Measurements from ENCODE around the gene U2AF1L4. TPM values are rescaled to one million over a fixed set of nuclear protein-coding genes. Genes with fewer than 3 reads are reported as not detected.

The U2AF1L4 gene
- total and polyA plus RNA-seq, 10 of the 15 experiments (the other 5 are each of a cell fraction or from before 2014, with no cell fraction given) = 7.9 to 21.6 (median 15.1) TPM

DNA sequence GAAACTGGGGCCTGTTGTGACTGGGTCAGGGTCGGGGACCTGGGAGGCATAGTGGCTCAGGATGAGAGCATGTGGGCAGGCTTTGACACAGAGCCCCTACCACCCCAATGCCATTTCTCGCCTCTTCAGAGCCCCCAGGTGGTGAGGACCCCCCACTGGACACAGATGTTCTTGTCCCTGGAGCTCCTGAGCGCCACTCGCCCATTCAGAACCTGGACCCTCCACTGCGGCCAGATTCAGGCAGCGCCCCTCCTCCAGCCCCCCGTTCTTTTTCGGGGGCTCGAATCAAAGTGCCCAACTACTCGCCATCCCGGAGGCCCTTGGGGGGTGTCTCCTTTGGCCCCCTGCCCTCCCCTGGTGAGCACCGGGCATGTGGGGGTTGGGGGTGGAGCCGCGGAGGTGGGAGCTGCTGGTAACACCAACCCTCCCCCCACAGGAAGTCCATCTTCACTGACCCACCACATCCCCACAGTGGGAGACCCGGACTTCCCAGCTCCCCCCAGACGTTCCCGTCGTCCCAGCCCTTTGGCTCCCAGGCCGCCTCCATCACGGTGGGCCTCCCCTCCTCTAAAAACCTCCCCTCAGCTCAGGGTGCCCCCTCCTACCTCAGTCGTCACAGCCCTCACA lies 13.3 kb downstream of the U2AF1L4 start:
- Histone ChIP-seq H3K27ac (ENCODE audit: control insufficient read depth, insufficient read depth) (no peak overlapping the region), H2AFZ (ENCODE audit: control insufficient read depth, low read depth, low read length) (no peak overlapping the region), H3K9me3 (replicated peaks; ENCODE audit: control insufficient read depth, insufficient read depth, low read length) (no peaks in the 10 kb centered on the region), H3K79me2 (ENCODE audit: control insufficient read depth, insufficient read depth, low read length) (no peaks in the 10 kb centered on the region), H3K4me3 (no peak overlapping the region), H3K9ac (ENCODE audit: control insufficient read depth, insufficient read depth, low read length) (no peak overlapping the region), H3K4me1 (ENCODE audit: control insufficient read depth, insufficient read depth, low read length) (no peaks in the 10 kb centered on the region), H3K27me3 (replicated peaks in 1 of 2; ENCODE audit: control insufficient read depth in 2 of 2, insufficient read depth in 2 of 2, low read length in 1 of 2) (no peaks in the 10 kb centered on the region), H3K4me2 (ENCODE audit: control insufficient read depth, insufficient read depth) (no peak overlapping the region), H3K36me3 (ENCODE audit: control insufficient read depth in 2 of 2, insufficient read depth in 2 of 2, low read length in 1 of 2) (peaks cover 18 to 43% of the 10 kb centered on the region in 2 experiments), H4K20me1 (ENCODE audit: control insufficient read depth, insufficient read depth) (no peaks in the 10 kb centered on the region)
- 90% methylated on average over 20 of the region's 21 CpGs for WGBS (ENCODE audit: insufficient coverage, insufficient replicate concordance, low lambda C conversion rate, missing lambda C conversion rate)
- ATAC-seq = no peak
- ChIA-PET SMC1A (ENCODE audit: uncharacterized antibody, unreplicated experiment) (no interaction called here), POLR2A (no interaction called here), RAD21 (ENCODE audit: unreplicated experiment) (no interaction called here), CTCF (interaction anchor here (0.6 kb wide), 1 partner anchor 161 kb away, joined by 5 read pairs; no protein-coding TSS in a partner anchor)
- intact Hi-C loops (cut with micrococcal nuclease; ENCODE audit: unreplicated experiment) = no loop called here
- BruUV-seq (replicated peaks) = no TSS peak
- no peak for FAIRE-seq
- in situ Hi-C loops (cut with MboI) = no loop called here
- TF ChIP-seq TCF7 (IDR thresholded peaks at IDR 0.05; ENCODE audit: borderline replicate concordance) = no peak
- TF ChIP-seq SMAD5 (IDR thresholded peaks at IDR 0.05; ENCODE audit: low read depth) = no peak
- no peak for TF ChIP-seq RAD51 (IDR thresholded peaks at IDR 0.05)
- no peak for TF ChIP-seq ZNF274 (IDR thresholded peaks at IDR 0.05; ENCODE audit: insufficient read depth, insufficient read length)
- TF ChIP-seq WRNIP1 (IDR thresholded peaks at IDR 0.05; ENCODE audit: borderline replicate concordance, low read depth, low read length) = no peak
- no peak for TF ChIP-seq PAX5 (IDR thresholded peaks at IDR 0.05; ENCODE audit: borderline replicate concordance, low read depth, low read length)
- no peak for TF ChIP-seq SRF (IDR thresholded peaks at IDR 0.05; ENCODE audit: low read depth in 2 of 2, low read length in 2 of 2)
- no peak for TF ChIP-seq NBN (IDR thresholded peaks at IDR 0.05)
- DNase-seq (ENCODE audit: low read depth, low spot score) = no peak

GRCh38 chr19:35731353-35731752 lies 13.9 kb downstream of the U2AF1L4 start:
- no peaks in the 10 kb centered on the region for H3K9me3 ChIP-seq (replicated peaks; ENCODE audit: control insufficient read depth, insufficient read depth, low read length)
- intact Hi-C loops (cut with micrococcal nuclease; ENCODE audit: unreplicated experiment) = no loop called here
- H3K27ac ChIP-seq (ENCODE audit: control insufficient read depth, insufficient read depth) = no peak overlapping the region
- ATAC-seq (no peak), FAIRE-seq (no peak), DNase-seq (ENCODE audit: low read depth, low spot score) (no peak)
- in situ Hi-C loops (cut with MboI) = no loop called here
- BruUV-seq (replicated peaks) = no TSS peak
- ChIA-PET POLR2A (no interaction called here), RAD21 (ENCODE audit: unreplicated experiment) (no interaction called here), SMC1A (ENCODE audit: uncharacterized antibody, unreplicated experiment) (no interaction called here), CTCF (no interaction called here)
- H3K36me3 ChIP-seq (ENCODE audit: control insufficient read depth in 2 of 2, insufficient read depth in 2 of 2, low read length in 1 of 2) = peaks cover 14 to 40% of the 10 kb centered on the region in 2 experiments
- H3K4me2 ChIP-seq (ENCODE audit: control insufficient read depth, insufficient read depth) = no peak overlapping the region
- H3K4me1 ChIP-seq (ENCODE audit: control insufficient read depth, insufficient read depth, low read length) = no peaks in the 10 kb centered on the region
- H3K27me3 ChIP-seq (replicated peaks in 1 of 2; ENCODE audit: control insufficient read depth in 2 of 2, insufficient read depth in 2 of 2, low read length in 1 of 2) = no peaks in the 10 kb centered on the region
- no peak overlapping the region for H2AFZ ChIP-seq (ENCODE audit: control insufficient read depth, low read depth, low read length)
- no peak overlapping the region for H3K4me3 ChIP-seq
- H3K79me2 ChIP-seq (ENCODE audit: control insufficient read depth, insufficient read depth, low read length) = no peaks in the 10 kb centered on the region
- H4K20me1 ChIP-seq (ENCODE audit: control insufficient read depth, insufficient read depth) = no peaks in the 10 kb centered on the region
- 78% methylated on average over 6 of the region's 9 CpGs for WGBS (ENCODE audit: insufficient coverage, insufficient replicate concordance, low lambda C conversion rate, missing lambda C conversion rate)
- no peak overlapping the region for H3K9ac ChIP-seq (ENCODE audit: control insufficient read depth, insufficient read depth, low read length)
- TF ChIP-seq BACH1 (IDR thresholded peaks at IDR 0.05; ENCODE audit: borderline replicate concordance) = no peak
- TF ChIP-seq, protein P1, sequence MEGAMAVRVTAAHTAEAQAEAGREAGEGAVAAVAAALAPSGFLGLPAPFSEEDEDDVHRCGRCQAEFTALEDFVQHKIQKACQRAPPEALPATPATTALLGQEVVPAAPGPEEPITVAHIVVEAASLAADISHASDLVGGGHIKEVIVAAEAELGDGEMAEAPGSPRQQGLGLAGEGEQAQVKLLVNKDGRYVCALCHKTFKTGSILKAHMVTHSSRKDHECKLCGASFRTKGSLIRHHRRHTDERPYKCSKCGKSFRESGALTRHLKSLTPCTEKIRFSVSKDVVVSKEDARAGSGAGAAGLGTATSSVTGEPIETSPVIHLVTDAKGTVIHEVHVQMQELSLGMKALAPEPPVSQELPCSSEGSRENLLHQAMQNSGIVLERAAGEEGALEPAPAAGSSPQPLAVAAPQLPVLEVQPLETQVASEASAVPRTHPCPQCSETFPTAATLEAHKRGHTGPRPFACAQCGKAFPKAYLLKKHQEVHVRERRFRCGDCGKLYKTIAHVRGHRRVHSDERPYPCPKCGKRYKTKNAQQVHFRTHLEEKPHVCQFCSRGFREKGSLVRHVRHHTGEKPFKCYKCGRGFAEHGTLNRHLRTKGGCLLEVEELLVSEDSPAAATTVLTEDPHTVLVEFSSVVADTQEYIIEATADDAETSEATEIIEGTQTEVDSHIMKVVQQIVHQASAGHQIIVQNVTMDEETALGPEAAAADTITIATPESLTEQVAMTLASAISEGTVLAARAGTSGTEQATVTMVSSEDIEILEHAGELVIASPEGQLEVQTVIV (IDR thresholded peaks at IDR 0.05; ENCODE audit: borderline replicate concordance, partially characterized antibody) = no peak
- no peak for TF ChIP-seq POU2F2 (IDR thresholded peaks at IDR 0.05; ENCODE audit: borderline replicate concordance, low read depth, low read length)
- no peak for TF ChIP-seq RAD21 (IDR thresholded peaks at IDR 0.05; ENCODE audit: insufficient read depth, low read depth, low read length)
- no peak for TF ChIP-seq ATF7 (IDR thresholded peaks at IDR 0.05; ENCODE audit: low read depth)
- no peak for TF ChIP-seq MEF2B (IDR thresholded peaks at IDR 0.05; ENCODE audit: partially characterized antibody, poor library complexity, severe bottlenecking)
- no peak for TF ChIP-seq BHLHE40 (IDR thresholded peaks at IDR 0.05; ENCODE audit: borderline replicate concordance in 1 of 2, low read depth in 2 of 2, low read length in 1 of 2)
- no peak for TF ChIP-seq SMAD5 (IDR thresholded peaks at IDR 0.05; ENCODE audit: low read depth)
- TF ChIP-seq, protein P2, sequence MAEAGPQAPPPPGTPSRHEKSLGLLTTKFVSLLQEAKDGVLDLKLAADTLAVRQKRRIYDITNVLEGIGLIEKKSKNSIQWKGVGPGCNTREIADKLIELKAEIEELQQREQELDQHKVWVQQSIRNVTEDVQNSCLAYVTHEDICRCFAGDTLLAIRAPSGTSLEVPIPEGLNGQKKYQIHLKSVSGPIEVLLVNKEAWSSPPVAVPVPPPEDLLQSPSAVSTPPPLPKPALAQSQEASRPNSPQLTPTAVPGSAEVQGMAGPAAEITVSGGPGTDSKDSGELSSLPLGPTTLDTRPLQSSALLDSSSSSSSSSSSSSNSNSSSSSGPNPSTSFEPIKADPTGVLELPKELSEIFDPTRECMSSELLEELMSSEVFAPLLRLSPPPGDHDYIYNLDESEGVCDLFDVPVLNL (IDR thresholded peaks at IDR 0.05; ENCODE audit: low read depth, low read length) = no peak

All from GM12878 (cell line).